ENCODE results near the gene MGAT2. TPM values are rescaled to one million over a fixed set of nuclear protein-coding genes. Genes with fewer than 3 reads are reported as not detected.
A peak's percentile ranks its signal among the peaks of the same experiment; 100 is the strongest.
"Not testable (repeated sequence)": the region's sequence is repeated elsewhere in the genome, so short reads cannot be mapped to it uniquely, and the experiment has no call there.

The MGAT2 gene
- total and polyA plus RNA-seq, 2 donors (not counting 3 experiments of a cell fraction or from before 2014, with no cell fraction given) = 36.4 to 72.6 TPM

DNA sequence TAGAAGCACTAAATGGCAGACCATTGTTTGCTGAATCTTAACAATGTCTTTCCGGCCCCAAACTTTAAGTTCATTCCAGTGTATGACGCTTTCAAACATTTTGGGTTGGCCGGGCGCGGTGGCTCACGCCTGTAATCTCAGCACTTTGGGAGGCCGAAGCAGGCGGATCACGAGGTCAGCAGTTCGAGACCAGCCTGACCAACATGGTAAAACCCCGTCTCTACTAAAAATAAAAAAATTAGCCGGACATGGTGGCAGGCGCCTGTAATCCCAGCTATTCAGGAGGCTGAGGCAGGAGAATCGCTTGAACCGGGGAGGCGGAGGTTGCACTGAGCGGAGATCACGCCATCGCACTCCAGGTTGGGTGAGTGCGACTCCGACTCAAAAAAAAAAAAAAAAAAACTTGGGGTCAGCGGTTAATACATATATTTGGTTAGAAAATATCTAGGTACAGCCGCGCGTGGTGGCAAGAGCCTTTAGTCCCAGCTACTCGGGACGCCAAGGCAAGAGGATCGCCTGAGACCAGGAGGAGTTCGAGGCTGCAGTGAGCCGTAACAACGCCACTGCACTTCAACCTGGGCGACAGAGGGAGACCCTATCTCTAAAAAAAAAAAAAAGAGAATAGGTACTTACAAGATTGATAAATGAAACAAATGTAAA, 35.5 kb upstream of the MGAT2 start:
- peak overlapping the region; percentile 82 for H3K27ac ChIP-seq (ENCODE audit: insufficient read depth, low read depth, low read length)
- H3K36me3 ChIP-seq (ENCODE audit: control insufficient read depth in 2 of 2, extremely low read depth in 1 of 2, insufficient read depth in 2 of 2, low read length in 2 of 2); H4K20me1 ChIP-seq (replicated peaks; ENCODE audit: control insufficient read depth, extremely low read depth, insufficient read depth, low read length); dilution Hi-C loops (cut with MboI; ENCODE audit: extremely low pct_ligation_motif_present, low sequenced_read_pairs); H3K27me3 ChIP-seq (ENCODE audit: control insufficient read depth in 2 of 2, insufficient read depth in 2 of 2, low read length in 2 of 2); H3K9me1 ChIP-seq (replicated peaks; ENCODE audit: control insufficient read depth, extremely low read depth, insufficient read depth, low read length); FAIRE-seq; H3K9me3 ChIP-seq (replicated peaks; ENCODE audit: control insufficient read depth, insufficient read depth, low read length); BruUV-seq (replicated peaks); DNase-seq (ENCODE audit: low read depth, low spot score); H2AFZ ChIP-seq (ENCODE audit: low read depth, low read length): not testable (repeated sequence)
- ChIA-PET POLR2A (interaction anchor here (2.5 kb wide), 1 partner anchor 35 kb away, joined by 10 read pairs; the partner anchor contains the start of genes MGAT2 and RPL36AL), CTCF (interaction anchor here (2.6 to 3.8 kb wide), 2 partner anchors 35 to 123 kb away, joined by 25 to 30 read pairs; partner anchors contain the start of genes MGAT2 and RPL36AL)
- H3K4me2 ChIP-seq (ENCODE audit: insufficient read depth, low read length) = peak overlapping the region; percentile 94
- H3K4me3 ChIP-seq (replicated peaks in 1 of 3; ENCODE audit: insufficient read depth in 1 of 3, low read depth in 1 of 3, low read length in 3 of 3) = peak overlapping the region; percentile 90 to 99 (median 97)
- peak overlapping the region; percentile 92 for H3K9ac ChIP-seq (replicated peaks; ENCODE audit: extremely low read depth, insufficient read depth, low read length)
- H3K4me1 ChIP-seq (ENCODE audit: control insufficient read depth, extremely low read depth, insufficient read depth, low read length) = peaks cover 10% of the 10 kb centered on the region
- peaks cover 54% of the 10 kb centered on the region for H3K79me2 ChIP-seq (ENCODE audit: control insufficient read depth, insufficient read depth, low read length)
- intact Hi-C loops (cut with micrococcal nuclease) = loop anchor here (5.0 kb wide), 1 partner anchor 88 kb away; no protein-coding TSS in a partner anchor

DNA sequence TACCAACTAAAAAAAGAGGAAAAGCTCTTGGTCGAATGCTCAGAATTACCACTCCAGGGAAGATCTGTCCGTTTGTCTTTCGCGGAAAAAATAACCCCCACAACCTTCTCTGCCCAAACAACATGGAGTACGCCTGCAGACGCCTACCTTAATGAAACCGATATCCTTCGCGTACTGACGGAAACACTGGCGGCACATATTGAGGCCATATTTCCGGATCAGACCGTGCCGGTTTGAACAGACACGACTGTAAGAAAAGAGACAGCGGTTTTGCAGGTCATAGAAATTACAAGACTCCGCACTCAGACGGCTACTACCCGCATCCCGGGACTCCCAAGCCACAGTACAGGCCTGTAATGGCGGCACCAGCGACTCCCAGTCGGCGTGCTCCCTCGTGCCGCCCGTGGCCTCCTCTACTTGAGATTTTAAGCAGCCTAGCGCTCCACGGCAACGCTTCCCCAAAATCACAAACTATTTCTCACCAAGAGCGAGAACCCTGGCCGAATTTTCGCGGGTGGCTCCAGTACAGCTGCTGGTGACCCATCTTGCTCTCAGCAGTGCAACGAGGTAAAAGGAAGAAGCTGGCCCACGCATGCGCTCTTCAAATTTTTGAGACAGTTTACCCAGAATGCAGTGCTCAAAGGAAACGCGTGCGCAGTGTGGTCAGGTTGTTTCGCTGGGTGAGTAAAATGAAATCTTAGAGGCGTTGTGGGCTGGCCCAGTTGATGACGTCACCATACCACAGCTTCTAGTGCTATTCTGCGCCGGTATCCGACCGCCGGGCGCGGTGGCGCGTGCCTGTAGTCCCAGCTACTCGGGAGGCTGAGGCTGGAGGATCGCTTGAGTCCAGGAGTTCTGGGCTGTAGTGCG, 34.6 kb upstream of the MGAT2 start, which contains the start of gene RPS29:
RPS29 (minus strand) TSS at position 578 of the 870 bp plus-strand sequence; CDS start at position 544, 34 bp downstream.
- ChIA-PET CTCF (interaction anchor here (0.8 to 3.8 kb wide), 10 partner anchors 9 to 124 kb away, joined by 3 to 30 read pairs (median 10); partner anchors contain the start of genes LRR1, MGAT2 and RPL36AL), POLR2A (interaction anchor here (0.5 to 2.5 kb wide), 5 partner anchors 9 to 182 kb away, joined by 3 to 12 read pairs (median 10); partner anchors contain the start of genes KLHDC2, LRR1, MGAT2 and RPL36AL)
- DNase-seq (ENCODE audit: low read depth, low spot score) = peak; percentile 100
- TF ChIP-seq GATA2 (IDR thresholded peaks at IDR 0.05; ENCODE audit: insufficient read depth, insufficient read length, low read depth, low read length) (no peak), EZH2 (IDR thresholded peaks at IDR 0.05; ENCODE audit: borderline replicate concordance, low read depth, low read length, severe bottlenecking) (no peak), POLR2AphosphoS5 (IDR thresholded peaks at IDR 0.05; ENCODE audit: insufficient read depth, low read depth, low read length) (no peak), FOS (IDR thresholded peaks at IDR 0.05; ENCODE audit: borderline replicate concordance, insufficient read depth, low read length) (no peak), JUN (IDR thresholded peaks at IDR 0.05; ENCODE audit: borderline replicate concordance, insufficient read depth, insufficient read length, low read depth) (peak; percentile 93), POLR2A (IDR thresholded peaks at IDR 0.05; ENCODE audit: low read depth, low read length) (peak; percentile 95), MYC (IDR thresholded peaks at IDR 0.05; ENCODE audit: low read depth, low read length) (no peak)
- TF ChIP-seq, protein P1, sequence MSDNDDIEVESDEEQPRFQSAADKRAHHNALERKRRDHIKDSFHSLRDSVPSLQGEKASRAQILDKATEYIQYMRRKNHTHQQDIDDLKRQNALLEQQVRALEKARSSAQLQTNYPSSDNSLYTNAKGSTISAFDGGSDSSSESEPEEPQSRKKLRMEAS (IDR thresholded peaks at IDR 0.05; ENCODE audit: insufficient read depth, insufficient read length) = peak; percentile 5
- Histone ChIP-seq H4K20me1 (replicated peaks; ENCODE audit: control insufficient read depth, extremely low read depth, insufficient read depth, low read length) (peaks cover 5% of the 10 kb centered on the region), H3K4me3 (replicated peaks in 1 of 3; ENCODE audit: insufficient read depth in 1 of 3, low read depth in 1 of 3, low read length in 3 of 3) (peak within 1 kb of the TSS; percentile 90 to 99 (median 97)), H2AFZ (ENCODE audit: low read depth, low read length) (peak within 1 kb of the TSS; percentile 36), H3K9me1 (replicated peaks; ENCODE audit: control insufficient read depth, extremely low read depth, insufficient read depth, low read length) (no peaks in the 10 kb centered on the region), H3K4me2 (ENCODE audit: insufficient read depth, low read length) (peak within 1 kb of the TSS; percentile 94), H3K4me1 (ENCODE audit: control insufficient read depth, extremely low read depth, insufficient read depth, low read length) (peaks cover 10% of the 10 kb centered on the region), H3K9me3 (replicated peaks; ENCODE audit: control insufficient read depth, insufficient read depth, low read length) (no peaks in the 10 kb centered on the region), H3K36me3 (ENCODE audit: control insufficient read depth in 2 of 2, extremely low read depth in 1 of 2, insufficient read depth in 2 of 2, low read length in 2 of 2) (peaks cover 6 to 8% of the 10 kb centered on the region in 2 experiments), H3K27me3 (ENCODE audit: control insufficient read depth in 2 of 2, insufficient read depth in 2 of 2, low read length in 2 of 2) (no peaks in the 10 kb centered on the region), H3K27ac (ENCODE audit: insufficient read depth, low read depth, low read length) (peak within 1 kb of the TSS; percentile 82), H3K79me2 (ENCODE audit: control insufficient read depth, insufficient read depth, low read length) (peaks cover 49% of the 10 kb centered on the region), H3K9ac (replicated peaks; ENCODE audit: extremely low read depth, insufficient read depth, low read length) (peak within 1 kb of the TSS; percentile 92)
- peak; percentile 82 for FAIRE-seq
- TSS peak; percentile 59 for BruUV-seq (replicated peaks)
- intact Hi-C loops (cut with micrococcal nuclease) = loop anchor here (1.0 to 5.0 kb wide), 7 partner anchors 12 to 181 kb away; partner anchors contain the start of genes KLHDC1, LRR1, MGAT2 and RPL36AL
- dilution Hi-C loops (cut with MboI; ENCODE audit: extremely low pct_ligation_motif_present, low sequenced_read_pairs) = no loop called here
